BJ (cell line): ENCODE data around the gene PLEKHO1. TPM values are rescaled to one million over a fixed set of nuclear protein-coding genes. Genes with fewer than 3 reads are reported as not detected.

Experiments
- CTCF ChIA-PET: fragments of 350-600 bp; formaldehyde crosslinking; extraction: SDS; loops from one replicate; lab custom pipeline; 2021; ENCODE audit warnings: antibody characterized with exemption, inconsistent platforms; lab: Yijun Ruan, JAX
- POLR2A ChIA-PET: fragments of 300-600 bp; sonication (Branson Sonifier 250); formaldehyde crosslinking; extraction: SDS; loops from one replicate; lab custom pipeline; 2021; ENCODE audit warnings: antibody characterized with exemption; lab: Charles Lee
- DNase-seq: peaks from one replicate; pipeline ENCODE4 v3.0.0-alpha.2; 2011; ENCODE audit warnings: low read depth
- H3K27me3 ChIP-seq: 2 replicates; pipeline ENCODE4 v1.6.0; 2011; ENCODE audit warnings: low read length; ENCODE audit not compliant: control insufficient read depth, insufficient read depth
- H3K36me3 ChIP-seq: 2 replicates; pipeline ENCODE4 v1.5.1; 2011; ENCODE audit warnings: low read length; ENCODE audit not compliant: control insufficient read depth, insufficient read depth
- H3K4me3 ChIP-seq: 2 replicates; pipeline ENCODE4 v1.5.1; 2011; ENCODE audit warnings: low read depth, mild to moderate bottlenecking, control low read depth, low read length
- CTCF ChIP-seq: IDR thresholded peaks from 2 replicates; pipeline ENCODE4 v1.5.1; 2011; ENCODE audit warnings: low read depth, mild to moderate bottlenecking, control low read depth, inconsistent platforms, low read length, moderate library complexity; ENCODE audit not compliant: insufficient read depth
- polyA plus RNA-seq: library from polyadenylated mRNA; depleted of rRNA; stranded (reverse); fragments of >200 nt; gene quantifications from 2 replicates; pipeline ENCODE4 v1.2.3, GENCODE V29; 2011

Gene PLEKHO1
- polyA plus RNA-seq, 1 experiment, result 41.3 TPM

DNA sequence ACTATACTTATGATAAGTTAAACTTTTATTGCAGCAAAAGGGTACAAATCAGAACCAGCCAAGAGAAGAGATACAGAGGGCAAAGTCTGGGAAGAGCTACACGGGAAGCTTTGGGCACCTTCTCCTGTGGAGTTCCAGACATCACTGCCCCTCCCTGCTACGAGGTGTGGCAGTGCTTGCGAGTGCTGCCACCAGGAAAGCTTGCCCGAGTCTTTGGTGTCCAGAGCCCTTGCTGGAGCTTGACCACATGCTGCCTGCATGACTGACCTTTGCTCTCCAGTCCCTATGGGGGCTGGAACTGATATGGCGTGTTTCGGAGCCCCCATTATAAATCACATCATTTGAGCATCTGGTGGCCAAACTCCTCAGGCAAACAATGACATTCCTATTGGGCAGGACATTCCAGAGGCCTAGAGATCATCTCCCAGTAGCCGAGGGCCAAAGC is 23.4 kb downstream of the PLEKHO1 start:
- ChIA-PET POLR2A (interaction anchor here (0.6 kb wide), 1 partner anchor 86 kb away, joined by 3 read pairs; no protein-coding TSS in a partner anchor), CTCF (no interaction called here)
- DNase-seq, result no peak
- Histone ChIP-seq H3K36me3 (no peaks in the 10 kb centered on the region), H3K4me3 (no peak overlapping the region), H3K27me3 (no peaks in the 10 kb centered on the region)
- TF ChIP-seq CTCF, result no peak

- no peak overlapping the region for H3K4me3 ChIP-seq
- POLR2A ChIA-PET, result no interaction called here
- no peaks in the 10 kb centered on the region for H3K36me3 ChIP-seq
- TF ChIP-seq CTCF, result no peak
- CTCF ChIA-PET, result interaction anchor here (2.4 to 3.1 kb wide), 2 partner anchors 10 kb away, joined by 18 to 24 read pairs; no protein-coding TSS in a partner anchor
- DNase-seq, result no peak
- H3K27me3 ChIP-seq, result no peaks in the 10 kb centered on the region
Measured at GRCh38 chr1:150176593-150176992, 26.9 kb downstream of the PLEKHO1 start.

GRCh38 chr1:150178548-150178947 is 28.8 kb downstream of the PLEKHO1 start:
- ChIA-PET CTCF (interaction anchor here (0.8 to 3.1 kb wide), 7 partner anchors 8 to 216 kb away, joined by 3 to 24 read pairs (median 3); no protein-coding TSS in a partner anchor), POLR2A (no interaction called here)
- TF ChIP-seq CTCF, result no peak
- no peak overlapping the region for H3K4me3 ChIP-seq
- no peaks in the 10 kb centered on the region for H3K36me3 ChIP-seq
- no peak for DNase-seq
- no peaks in the 10 kb centered on the region for H3K27me3 ChIP-seq

DNA sequence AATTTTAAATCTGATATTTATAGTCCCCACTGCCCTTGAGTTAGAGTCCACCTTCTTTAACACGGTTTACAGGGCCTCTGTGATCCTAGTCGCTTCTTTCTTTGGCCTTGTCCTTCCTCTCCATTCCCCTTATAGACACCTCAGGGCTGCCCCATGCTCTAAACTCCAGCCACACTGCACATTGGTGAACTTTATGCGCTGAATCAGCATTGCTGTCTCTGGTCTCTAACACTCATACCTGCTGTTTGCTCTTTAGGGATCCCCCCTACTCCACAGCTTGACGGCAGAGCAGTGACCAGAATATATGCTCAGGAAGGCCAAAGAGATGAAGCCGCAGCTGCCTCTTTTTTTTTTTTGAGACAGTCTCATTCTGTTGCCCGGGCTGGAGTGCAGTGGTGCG is 30.2 kb downstream of the PLEKHO1 start:
- no peak for TF ChIP-seq CTCF
- POLR2A ChIA-PET, result no interaction called here
- H3K36me3 ChIP-seq, result no peaks in the 10 kb centered on the region
- CTCF ChIA-PET, result no interaction called here
- H3K27me3 ChIP-seq, result no peaks in the 10 kb centered on the region
- no peak overlapping the region for H3K4me3 ChIP-seq
- no peak for DNase-seq

DNA sequence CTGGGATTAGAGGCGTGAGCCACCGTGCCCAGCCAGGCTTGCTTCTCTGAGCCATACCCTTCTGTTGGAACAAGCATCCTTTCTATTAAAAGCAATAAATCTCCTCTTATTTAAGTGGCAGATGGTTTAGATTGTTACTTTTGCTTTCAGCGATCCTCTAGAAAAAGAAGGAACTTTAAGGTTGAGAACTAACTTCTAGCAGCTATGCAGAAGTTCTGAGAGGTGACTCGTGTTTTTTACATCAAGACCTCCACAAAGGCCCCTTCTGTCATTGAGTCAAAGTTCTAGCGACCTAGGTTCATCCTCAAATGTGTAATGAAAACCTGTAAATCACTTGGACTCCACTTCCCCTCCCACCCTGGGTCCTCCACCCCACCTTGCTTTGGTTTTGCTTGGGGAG is 30.8 kb downstream of the PLEKHO1 start:
- no peak for TF ChIP-seq CTCF
- no peak overlapping the region for H3K4me3 ChIP-seq
- no peaks in the 10 kb centered on the region for H3K27me3 ChIP-seq
- ChIA-PET CTCF (interaction anchor here (1.4 kb wide), 1 partner anchor 18 kb away, joined by 3 read pairs; no protein-coding TSS in a partner anchor), POLR2A (no interaction called here)
- H3K36me3 ChIP-seq, result no peaks in the 10 kb centered on the region
- no peak for DNase-seq
